Transverse colon (tissue), 4 donors: ENCODE data around the gene TTLL5.

Source experiments
- EP300 ChIP-seq: sonication (generic); formaldehyde crosslinking; IDR thresholded peaks from one replicate; pipeline ENCODE4 v1.6.1; 2017; ENCODE audit warnings: antibody characterized with exemption, low read depth
- POLR2A ChIP-seq: fragments of 450-650 bp; IDR thresholded peaks from one replicate; pipeline ENCODE4 v1.6.1; 2016; ENCODE audit warnings: antibody characterized with exemption, mild to moderate bottlenecking, moderate library complexity
- POLR2AphosphoS5 ChIP-seq, 3 donors: sonication (generic); formaldehyde crosslinking; IDR thresholded peaks; one replicate each; pipeline ENCODE4 v1.6.1; 2016; ENCODE audit warnings: antibody characterized with exemption in 3 of 3
- TF ChIP-seq, protein P1 (sequence below), 5 experiments: fragments of 200-600 bp in 3 of 5; fragments of 450-650 bp in 2 of 5; sonication (generic) in 3 of 5; IDR thresholded peaks; 1 replicate in 2 of 5; 2 replicates in 3 of 5; pipeline ENCODE4 v1.5.1; 2016 to 2017; ENCODE audit warnings: antibody characterized with exemption in 5 of 5, inconsistent platforms in 3 of 5, mild to moderate bottlenecking in 2 of 5, moderate library complexity in 1 of 5

DNA sequence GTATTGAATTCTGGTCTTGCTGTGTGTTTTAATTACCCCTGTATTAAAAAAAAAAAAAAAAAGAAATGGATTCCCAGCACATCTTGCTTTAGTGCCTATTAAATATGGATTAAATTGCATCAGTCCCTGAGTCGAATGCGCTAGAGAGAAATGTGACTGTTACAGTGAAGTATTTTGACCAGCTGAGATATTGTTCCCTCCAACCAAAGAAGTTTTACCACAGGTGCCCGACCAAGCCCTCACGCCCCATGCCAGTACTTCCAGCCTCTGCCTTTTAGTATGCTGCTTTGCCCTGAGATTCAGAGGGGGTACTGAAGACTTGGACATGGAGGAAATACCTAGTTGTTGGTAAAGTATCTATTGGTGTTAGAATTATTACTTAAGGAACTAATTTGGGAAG, 159.7 kb downstream of the TTLL5 start:
- TF ChIP-seq POLR2AphosphoS5 (IDR thresholded peaks at IDR 0.05) (no peak), POLR2A (no peak), EP300 (no peak)
- TF ChIP-seq, protein P1, sequence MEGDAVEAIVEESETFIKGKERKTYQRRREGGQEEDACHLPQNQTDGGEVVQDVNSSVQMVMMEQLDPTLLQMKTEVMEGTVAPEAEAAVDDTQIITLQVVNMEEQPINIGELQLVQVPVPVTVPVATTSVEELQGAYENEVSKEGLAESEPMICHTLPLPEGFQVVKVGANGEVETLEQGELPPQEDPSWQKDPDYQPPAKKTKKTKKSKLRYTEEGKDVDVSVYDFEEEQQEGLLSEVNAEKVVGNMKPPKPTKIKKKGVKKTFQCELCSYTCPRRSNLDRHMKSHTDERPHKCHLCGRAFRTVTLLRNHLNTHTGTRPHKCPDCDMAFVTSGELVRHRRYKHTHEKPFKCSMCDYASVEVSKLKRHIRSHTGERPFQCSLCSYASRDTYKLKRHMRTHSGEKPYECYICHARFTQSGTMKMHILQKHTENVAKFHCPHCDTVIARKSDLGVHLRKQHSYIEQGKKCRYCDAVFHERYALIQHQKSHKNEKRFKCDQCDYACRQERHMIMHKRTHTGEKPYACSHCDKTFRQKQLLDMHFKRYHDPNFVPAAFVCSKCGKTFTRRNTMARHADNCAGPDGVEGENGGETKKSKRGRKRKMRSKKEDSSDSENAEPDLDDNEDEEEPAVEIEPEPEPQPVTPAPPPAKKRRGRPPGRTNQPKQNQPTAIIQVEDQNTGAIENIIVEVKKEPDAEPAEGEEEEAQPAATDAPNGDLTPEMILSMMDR (IDR thresholded peaks at IDR 0.05): no peak
